HAP-1 (cell line): ENCODE measurements around the gene ZNF419.
"Not testable (repeated sequence)": the region's sequence is repeated elsewhere in the genome, so short reads cannot be mapped to it uniquely, and the experiment has no call there.

Source experiments
- DNase-seq, 2 experiments: peaks; one replicate each; pipeline ENCODE4 v3.0.0-alpha.2; 2016 to 2020; ENCODE audit warnings: low spot score in 2 of 2
- H3K27me3 ChIP-seq: fragments of 250-450 bp; sonication (Bioruptor Pico); 2 replicates; pipeline ENCODE4 v1.5.1; 2020; ENCODE audit warnings: low read depth, mild to moderate bottlenecking, moderate library complexity
- H3K36me3 ChIP-seq: fragments of 250-450 bp; sonication (Bioruptor Pico); replicated peaks from 2 replicates; pipeline ENCODE4 v1.5.1; 2020; ENCODE audit warnings: mild to moderate bottlenecking
- H3K4me1 ChIP-seq: fragments of 250-450 bp; sonication (Bioruptor Pico); 2 replicates; pipeline ENCODE4 v1.5.1; 2020; ENCODE audit warnings: mild to moderate bottlenecking
- H3K4me3 ChIP-seq: fragments of 250-450 bp; sonication (Bioruptor Pico); 2 replicates; pipeline ENCODE4 v1.5.1; 2020; ENCODE audit warnings: mild to moderate bottlenecking, moderate library complexity
- H3K9me3 ChIP-seq: fragments of 250-450 bp; sonication (Bioruptor Pico); 2 replicates; pipeline ENCODE4 v1.5.1; 2020; ENCODE audit warnings: mild to moderate bottlenecking, moderate library complexity
- in situ Hi-C: fragments of 300-500 bp; cut with MboI; formaldehyde crosslinking; loops from 3 replicates; pipeline ENCODE4 v1.14.3; 2020; ENCODE audit warnings: low sequenced_read_pairs, inconsistent platforms, mixed read lengths

The ZNF419 gene

GRCh38 chr19:57499680-57500395 is 12.3 kb downstream of the ZNF419 start, which contains the start of gene ZNF773:
Gene ZNF773 (plus strand): TSS chr19:57499938. CDS start chr19:57500081, 143 bp downstream.
- H3K4me1 ChIP-seq, H3K9me3 ChIP-seq, H3K36me3 ChIP-seq, H3K27me3 ChIP-seq, in situ Hi-C loops: not testable (repeated sequence)
- DNase-seq: peak; percentile 89 to 96
- peak within 1 kb of the TSS; percentile 82 for H3K4me3 ChIP-seq

GRCh38 chr19:57500400-57500799 is 12.8 kb downstream of the ZNF419 start:
- H3K9me3 ChIP-seq, H3K27me3 ChIP-seq, in situ Hi-C loops, H3K36me3 ChIP-seq, DNase-seq, H3K4me1 ChIP-seq: not testable (repeated sequence)
- H3K4me3 ChIP-seq: peak overlapping the region; percentile 11

GRCh38 chr19:57506163-57506562 is 18.6 kb downstream of the ZNF419 start:
- no peaks in the 10 kb centered on the region for H3K4me1 ChIP-seq
- H3K36me3 ChIP-seq: peaks cover 19% of the 10 kb centered on the region
- no peaks in the 10 kb centered on the region for H3K27me3 ChIP-seq
- DNase-seq: no peak
- no peaks in the 10 kb centered on the region; the same call in 1 of the 2 replicates for H3K9me3 ChIP-seq
- no peak overlapping the region for H3K4me3 ChIP-seq
- in situ Hi-C loops: no loop called here

GRCh38 chr19:57511484-57511883 is 23.9 kb downstream of the ZNF419 start:
- in situ Hi-C loops: no loop called here

GRCh38 chr19:57512845-57513244 is 25.3 kb downstream of the ZNF419 start:
- Histone ChIP-seq H3K4me1 (no peaks in the 10 kb centered on the region), H3K4me3 (no peak overlapping the region), H3K36me3 (no peaks in the 10 kb centered on the region), H3K27me3 (no peaks in the 10 kb centered on the region), H3K9me3 (peaks cover 4% of the 10 kb centered on the region)
- in situ Hi-C loops: no loop called here
- no peak for DNase-seq

More at GRCh38 chr19:57511484-57511883, 23.9 kb downstream of the ZNF419 start:
- DNase-seq: no peak
- H3K36me3 ChIP-seq: peaks cover 10% of the 10 kb centered on the region
- no peaks in the 10 kb centered on the region for H3K27me3 ChIP-seq
- no peaks in the 10 kb centered on the region for H3K4me1 ChIP-seq
- no peak overlapping the region for H3K4me3 ChIP-seq
- peaks cover 4% of the 10 kb centered on the region for H3K9me3 ChIP-seq

- Histone ChIP-seq H3K9me3 (peaks cover 4% of the 10 kb centered on the region), H3K27me3 (no peaks in the 10 kb centered on the region), H3K36me3 (no peaks in the 10 kb centered on the region), H3K4me1 (no peaks in the 10 kb centered on the region), H3K4me3 (no peak overlapping the region)
- in situ Hi-C loops: no loop called here
- DNase-seq: no peak
Measured at GRCh38 chr19:57515255-57515654, 27.7 kb downstream of the ZNF419 start.

GRCh38 chr19:57518021-57518420 is 30.5 kb downstream of the ZNF419 start:
- H3K36me3 ChIP-seq, H3K4me1 ChIP-seq, H3K9me3 ChIP-seq, DNase-seq, H3K27me3 ChIP-seq, in situ Hi-C loops, H3K4me3 ChIP-seq: not testable (repeated sequence)

- in situ Hi-C loops: no loop called here
- Histone ChIP-seq H3K27me3 (no peaks in the 10 kb centered on the region), H3K4me1 (no peaks in the 10 kb centered on the region), H3K9me3 (0 out of 2 replicates have a peak, but pooled peaks cover 4% of the 10 kb centered on the region), H3K36me3 (no peaks in the 10 kb centered on the region), H3K4me3 (peak within 1 kb of the TSS; percentile 84)
- DNase-seq: peak; percentile 83 to 92
Measured at GRCh38 chr19:57527136-57527881, 39.8 kb downstream of the ZNF419 start, which contains the start of gene ZNF549. Gene ZNF549 (plus strand): TSS chr19:57527356. CDS start chr19:57527574, 218 bp downstream.

- peaks cover 31% of the 10 kb centered on the region for H3K9me3 ChIP-seq
- peaks cover 27% of the 10 kb centered on the region for H3K36me3 ChIP-seq
- H3K4me1 ChIP-seq: no peaks in the 10 kb centered on the region
- DNase-seq: no peak
- no peaks in the 10 kb centered on the region for H3K27me3 ChIP-seq
- in situ Hi-C loops: no loop called here
- no peak overlapping the region for H3K4me3 ChIP-seq
Measured at GRCh38 chr19:57537953-57538547, 50.5 kb downstream of the ZNF419 start.
